HG03064 (cell line): ENCODE data around the gene KRT5.

ENCODE experiments used
- ATAC-seq: cut with Tn5 transposase; IDR thresholded peaks from one replicate; pipeline ENCODE4 v1.9.1; 2021; ENCODE audit warnings: low read depth; ENCODE audit not compliant: unreplicated experiment

KRT5 gene

GRCh38 chr12:52539083-52539820 is 19.1 kb upstream of the KRT5 start:
- no peak for ATAC-seq

DNA sequence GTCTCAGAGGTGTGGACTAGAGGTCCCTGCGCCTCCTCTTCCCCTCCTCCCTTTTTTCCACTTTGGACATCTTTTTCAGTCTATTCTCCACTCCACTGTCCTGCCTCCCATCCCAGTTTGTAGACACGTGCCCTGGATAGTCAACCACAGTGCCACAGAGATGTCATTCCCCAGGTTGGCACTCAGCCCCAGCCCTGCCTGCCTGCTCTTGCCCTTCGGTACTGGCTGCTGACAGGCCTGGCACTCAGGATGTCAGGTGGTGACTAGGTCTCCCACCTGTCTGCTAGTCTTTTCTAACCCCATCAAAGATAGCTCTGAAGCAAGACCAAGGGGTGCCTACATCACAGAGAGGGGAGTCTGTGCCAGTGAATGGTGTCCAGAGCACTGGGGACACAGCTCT is 16.9 kb upstream of the KRT5 start:
- no peak for ATAC-seq

DNA sequence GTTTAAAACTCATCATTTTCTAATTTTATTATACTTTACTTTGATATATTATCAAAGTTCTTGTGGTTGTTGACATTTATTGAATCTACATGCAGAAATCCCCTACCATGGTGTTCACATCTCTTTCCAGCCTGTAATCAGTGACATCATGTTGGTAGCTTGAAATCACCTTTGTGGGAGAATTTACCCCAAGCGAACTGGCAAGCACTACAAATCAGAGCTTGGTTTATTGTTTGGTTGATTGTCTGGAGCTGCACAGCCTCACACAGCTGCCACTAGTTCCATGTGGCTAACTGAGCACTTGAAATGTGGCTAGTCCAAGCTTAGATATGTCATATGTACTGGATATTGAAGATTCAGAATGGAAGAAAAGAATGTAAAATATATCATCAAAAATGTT is 15.4 kb upstream of the KRT5 start:
- ATAC-seq = no peak

DNA sequence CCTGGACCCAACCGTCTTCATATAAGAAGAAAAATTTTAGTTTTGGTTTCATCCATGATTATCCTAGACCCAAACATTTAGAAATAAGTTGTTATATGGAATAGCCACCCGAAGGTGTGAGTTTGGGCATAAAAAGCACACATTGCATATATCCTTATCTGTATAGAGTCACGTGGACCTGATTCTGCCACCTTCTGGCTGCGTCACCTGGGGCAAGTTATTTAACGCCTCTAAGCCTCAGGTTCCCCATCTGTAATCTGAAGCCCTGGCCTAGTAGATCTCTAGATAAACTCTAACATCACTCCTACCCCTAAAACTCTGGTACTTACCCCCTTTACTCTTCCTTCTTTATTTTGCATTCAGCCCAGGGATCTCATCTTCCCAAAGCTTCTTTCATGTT is 14.3 kb upstream of the KRT5 start:
- ATAC-seq = no peak

- no peak for ATAC-seq
Observed at GRCh38 chr12:52533686-52534470, 13.7 kb upstream of the KRT5 start.

DNA sequence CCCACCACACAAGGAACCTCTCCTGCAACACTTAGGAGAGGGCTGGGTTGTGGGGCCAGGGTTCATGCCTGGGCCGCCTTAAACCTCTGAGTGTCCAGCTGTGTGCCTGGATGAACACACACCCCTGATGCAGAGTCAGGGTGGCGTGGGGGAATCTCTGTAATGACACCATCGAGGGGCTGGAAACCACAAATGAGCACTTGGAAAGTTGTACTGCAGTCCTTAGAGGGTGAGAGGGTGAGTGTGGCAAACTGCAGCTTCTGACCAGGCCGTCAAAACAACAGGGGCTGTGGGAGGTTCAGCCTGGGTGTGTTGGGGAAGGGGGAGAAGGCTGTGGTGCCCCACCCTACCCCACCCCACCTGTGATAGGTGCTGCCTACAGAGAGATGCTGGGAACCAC is 12.4 kb upstream of the KRT5 start:
- ATAC-seq = no peak

DNA sequence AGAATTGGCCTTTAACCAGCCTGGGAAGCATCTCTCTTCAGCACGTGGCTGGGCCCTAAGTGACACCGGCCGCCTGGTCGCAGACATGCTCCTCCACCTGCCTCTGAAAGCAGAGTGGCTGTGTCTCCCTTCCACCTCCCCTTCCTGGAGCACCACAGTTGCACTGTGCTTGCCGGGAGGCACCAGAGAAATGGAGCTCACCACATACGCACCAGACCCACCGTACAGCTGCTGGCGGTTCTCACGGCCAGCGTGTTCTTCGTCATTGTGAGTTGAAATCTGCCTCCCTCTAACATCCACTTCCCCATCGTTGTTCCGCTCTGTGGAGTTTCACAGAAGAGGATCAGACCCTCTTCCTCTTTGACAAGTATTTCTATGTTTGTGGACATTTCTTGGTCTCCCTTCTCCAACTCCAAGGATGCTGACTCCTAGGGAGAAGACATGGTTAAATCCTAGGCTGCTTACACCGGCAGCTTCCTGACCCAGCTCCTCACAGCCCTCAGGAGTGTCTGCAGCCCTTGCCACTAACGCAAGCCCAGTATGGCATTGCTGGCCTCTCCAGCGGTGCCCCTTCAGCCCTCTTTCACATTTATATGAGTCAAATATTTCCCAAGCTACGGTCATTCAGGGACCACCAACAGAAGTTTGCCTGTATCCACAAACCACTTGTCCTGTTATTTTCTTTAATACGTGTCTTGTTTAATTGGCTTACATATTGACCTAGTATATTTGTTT is 11.5 kb upstream of the KRT5 start:
- no peak for ATAC-seq

DNA sequence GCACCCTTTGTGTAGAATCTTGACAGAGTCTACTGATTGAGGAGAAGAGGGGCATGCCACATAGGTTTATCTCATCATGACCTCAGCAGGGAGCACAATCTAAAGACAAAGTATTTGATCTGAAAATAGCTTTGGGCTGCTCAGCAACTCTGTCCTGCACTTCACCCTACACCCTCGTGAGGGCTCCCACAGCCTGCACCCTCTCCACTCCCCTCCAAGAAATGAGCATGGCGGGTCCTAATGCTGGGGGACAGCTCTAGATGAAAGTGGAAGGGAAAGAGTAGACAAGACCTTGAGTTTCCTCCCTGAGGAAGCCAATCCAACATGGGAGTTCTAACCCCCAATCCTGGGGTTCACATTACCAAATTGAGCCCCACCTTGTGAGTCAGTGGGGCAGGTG is 10.7 kb upstream of the KRT5 start:
- ATAC-seq = no peak

DNA sequence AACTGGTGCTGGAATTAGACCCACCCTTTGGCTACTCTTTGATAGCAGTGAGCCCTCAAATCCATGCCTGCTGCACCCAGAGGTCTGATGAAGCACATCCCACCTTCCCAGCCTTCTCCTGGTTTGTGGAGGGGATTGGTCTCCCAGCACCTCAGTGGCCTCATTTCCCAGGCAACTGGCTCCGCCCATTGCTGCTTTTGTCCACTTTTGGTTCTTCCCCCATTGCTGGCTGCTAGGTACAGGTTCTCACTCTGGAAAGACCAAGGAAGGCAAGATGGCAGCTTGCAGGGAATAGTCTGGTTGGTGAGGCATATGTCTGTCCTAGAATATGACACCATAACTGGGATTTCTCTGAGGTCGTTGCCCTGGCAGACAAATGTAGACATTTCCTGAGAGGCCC is 10.2 kb upstream of the KRT5 start:
- no peak for ATAC-seq

GRCh38 chr12:52529846-52530245 is 9.7 kb upstream of the KRT5 start:
- no peak for ATAC-seq

DNA sequence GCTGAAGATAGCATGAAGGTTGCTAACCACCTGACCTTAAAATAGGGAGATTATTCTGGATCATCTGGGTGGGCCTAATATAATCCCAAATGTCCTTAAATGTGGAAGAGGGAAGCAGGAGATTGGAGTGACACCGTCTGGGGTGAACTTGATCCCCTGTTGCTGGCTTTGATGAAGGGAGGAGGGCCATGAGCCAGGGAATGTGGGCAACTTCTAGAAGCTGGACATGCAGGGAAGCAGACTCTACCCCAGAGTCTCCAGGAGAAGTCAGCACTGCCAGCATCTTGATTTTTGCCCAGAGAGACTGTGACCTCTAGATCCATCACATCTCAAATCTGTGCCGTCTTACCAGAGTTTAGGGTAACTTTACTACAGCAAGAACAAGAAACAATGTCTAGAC is 9.2 kb upstream of the KRT5 start:
- no peak for ATAC-seq

DNA sequence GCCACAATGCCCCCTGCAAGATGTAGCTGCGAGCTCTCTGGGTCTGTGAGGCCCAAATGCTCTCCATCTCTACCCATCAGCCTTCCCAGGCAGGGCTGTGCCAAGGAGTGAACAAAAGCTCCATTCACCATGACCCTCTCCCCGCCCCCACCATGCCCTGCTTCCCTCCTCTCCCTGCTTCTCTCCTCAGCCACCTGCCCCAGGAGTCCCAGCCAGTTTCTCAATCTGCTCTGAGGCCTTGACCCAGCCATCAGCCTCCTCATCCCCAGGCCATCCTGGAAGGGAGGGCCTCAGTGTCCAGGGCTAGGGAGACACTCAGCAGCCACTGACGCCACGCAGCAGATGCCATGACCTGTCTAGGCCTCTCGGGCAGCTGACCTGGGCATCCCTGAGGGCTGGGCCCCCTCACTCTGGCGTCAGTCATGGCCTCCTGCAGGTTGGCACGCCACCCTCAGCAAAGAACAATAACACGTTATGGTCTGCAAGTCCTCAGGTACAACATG is 8.5 kb upstream of the KRT5 start:
- ATAC-seq = no peak

GRCh38 chr12:52527121-52527800 is 7.1 kb upstream of the KRT5 start:
- ATAC-seq = no peak

DNA sequence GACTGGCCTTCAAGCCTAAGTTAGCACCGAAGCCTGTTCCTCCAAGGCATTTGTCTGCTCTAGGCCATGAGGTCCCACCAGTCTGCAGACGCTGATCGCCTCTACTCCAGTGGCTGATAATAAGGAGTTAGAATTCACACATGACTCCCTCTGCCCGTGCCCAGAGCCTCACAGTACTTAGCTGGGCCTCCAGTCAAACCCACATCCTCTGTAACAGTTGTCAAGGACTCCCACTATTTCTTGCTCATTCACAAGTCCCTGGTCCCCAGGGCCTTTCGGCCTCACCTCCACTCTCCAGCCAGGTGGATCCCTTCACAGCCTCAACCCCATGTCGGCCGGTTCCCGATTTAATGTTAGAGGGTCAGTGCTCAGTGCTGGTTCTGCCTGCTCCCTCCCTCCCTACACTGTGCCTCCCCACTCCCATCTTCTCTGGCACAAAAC is 6.3 kb upstream of the KRT5 start:
- ATAC-seq = no peak

- ATAC-seq = no peak
Observed at GRCh38 chr12:52525661-52526499, 5.7 kb upstream of the KRT5 start.

- no peak for ATAC-seq
Observed at GRCh38 chr12:52524898-52525591, 4.9 kb upstream of the KRT5 start.

- ATAC-seq = no peak
Observed at GRCh38 chr12:52524241-52524897, 4.2 kb upstream of the KRT5 start.

DNA sequence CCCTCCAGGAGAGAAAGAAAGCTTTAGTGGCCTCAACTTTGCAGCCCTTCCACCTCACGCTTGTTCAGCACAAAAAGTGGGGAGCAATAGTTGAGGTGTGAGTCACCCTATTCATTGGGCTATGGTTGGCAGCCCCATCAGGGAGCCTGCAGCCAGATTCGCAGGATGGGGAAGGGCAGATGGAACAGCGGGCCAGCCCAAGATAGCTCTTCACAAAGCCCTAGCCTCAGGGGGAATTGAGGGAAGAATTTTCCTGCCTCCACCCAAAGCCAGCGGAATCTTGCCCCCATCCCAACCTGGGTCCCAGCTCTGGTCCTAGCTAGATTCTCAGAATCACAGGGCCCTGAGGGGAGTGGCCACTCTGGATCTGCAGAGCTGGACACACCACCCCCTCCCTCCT is 3.6 kb upstream of the KRT5 start:
- no peak for ATAC-seq
